Neural cell (in vitro differentiated cells): ENCODE measurements around the gene ARHGAP42.

Experiments used
- CTCF ChIP-seq: fragments of 450-650 bp; IDR thresholded peaks from 2 replicates; pipeline ENCODE4 v1.5.1; 2014; ENCODE audit warnings: antibody characterized with exemption, mild to moderate bottlenecking, moderate library complexity; ENCODE audit not compliant: poor library complexity, severe bottlenecking
- EP300 ChIP-seq: fragments of 450-650 bp; conservative IDR thresholded peaks from 2 replicates; pipeline ENCODE4 v1.6.1; 2014; ENCODE audit warnings: antibody characterized with exemption, mild to moderate bottlenecking, moderate library complexity; ENCODE audit not compliant: poor library complexity, severe bottlenecking
- EZH2 ChIP-seq: fragments of 200-600, 300-800 bp; shearing (Covaris generic), sonication (generic); IDR thresholded peaks from 2 replicates; pipeline ENCODE4 v1.6.1; 2014; ENCODE audit warnings: antibody characterized with exemption, low read length, borderline replicate concordance, mild to moderate bottlenecking; ENCODE audit not compliant: insufficient read depth, poor library complexity, severe bottlenecking
- POLR2AphosphoS5 ChIP-seq: IDR thresholded peaks from 2 replicates; pipeline ENCODE4 v1.6.1; 2012
- REST ChIP-seq: IDR thresholded peaks from 2 replicates; pipeline ENCODE4 v1.6.1; 2012; ENCODE audit warnings: borderline replicate concordance
- SMC3 ChIP-seq: fragments of 450-650 bp; conservative IDR thresholded peaks from 2 replicates; pipeline ENCODE4 v1.6.1; 2014; ENCODE audit warnings: antibody characterized with exemption, mild to moderate bottlenecking, moderate library complexity; ENCODE audit not compliant: poor library complexity
- TAF1 ChIP-seq: IDR thresholded peaks from 2 replicates; pipeline ENCODE4 v1.6.1; 2012; ENCODE audit warnings: low read depth

GRCh38 chr11:100978939-100979338 is 291.9 kb downstream of the ARHGAP42 start:
- TF ChIP-seq TAF1 (no peak), CTCF (no peak), REST (no peak), SMC3 (no peak), POLR2AphosphoS5 (no peak), EZH2 (no peak), EP300 (no peak)
